ENCODE measurements around the gene KLHDC2.
"Not testable (repeated sequence)": the region's sequence is repeated elsewhere in the genome, so short reads cannot be mapped to it uniquely, and the experiment has no call there.

Gene KLHDC2

DNA sequence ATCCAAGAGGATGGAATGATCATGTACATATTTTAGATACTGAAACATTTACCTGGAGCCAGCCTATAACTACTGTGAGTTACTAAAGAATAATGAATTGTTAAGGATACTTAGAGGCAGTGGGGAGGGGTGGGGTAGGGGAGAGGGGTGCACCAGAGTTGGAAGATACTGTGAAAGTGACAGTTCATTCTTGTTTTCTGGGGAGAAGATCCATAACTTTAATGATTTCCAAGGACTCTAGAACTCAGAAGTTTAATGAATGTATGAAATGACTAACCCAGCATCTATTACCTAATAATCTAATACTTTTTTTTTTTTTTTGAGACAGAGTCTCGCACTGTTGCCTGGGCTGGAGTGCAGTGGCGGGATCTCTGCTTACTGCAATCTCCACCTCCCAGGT is 10.5 kb downstream of the KLHDC2 start:
- DNase-seq (ENCODE audit: low read depth) = no peak

DNA sequence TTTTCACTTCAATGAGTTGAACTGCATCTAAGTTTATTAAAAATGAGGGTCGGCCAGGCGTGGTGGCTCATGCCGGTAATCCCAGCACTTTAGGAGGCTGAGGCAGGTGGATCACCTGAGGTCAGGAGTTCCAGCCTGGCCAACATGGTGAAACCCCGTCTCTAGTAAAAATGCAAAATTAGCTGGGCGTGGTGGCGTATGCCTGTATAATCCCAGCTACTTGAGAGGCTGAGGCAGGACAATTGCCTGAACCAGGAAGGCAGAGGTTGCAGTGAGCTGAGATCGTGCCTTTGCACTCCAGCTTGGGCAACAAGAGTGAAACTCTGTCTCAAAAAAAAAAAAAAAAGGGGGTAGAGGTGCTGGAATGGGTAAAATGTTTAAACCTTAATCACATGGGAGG is 13.1 kb downstream of the KLHDC2 start:
- DNase-seq (ENCODE audit: low read depth) = not testable (repeated sequence)

DNA sequence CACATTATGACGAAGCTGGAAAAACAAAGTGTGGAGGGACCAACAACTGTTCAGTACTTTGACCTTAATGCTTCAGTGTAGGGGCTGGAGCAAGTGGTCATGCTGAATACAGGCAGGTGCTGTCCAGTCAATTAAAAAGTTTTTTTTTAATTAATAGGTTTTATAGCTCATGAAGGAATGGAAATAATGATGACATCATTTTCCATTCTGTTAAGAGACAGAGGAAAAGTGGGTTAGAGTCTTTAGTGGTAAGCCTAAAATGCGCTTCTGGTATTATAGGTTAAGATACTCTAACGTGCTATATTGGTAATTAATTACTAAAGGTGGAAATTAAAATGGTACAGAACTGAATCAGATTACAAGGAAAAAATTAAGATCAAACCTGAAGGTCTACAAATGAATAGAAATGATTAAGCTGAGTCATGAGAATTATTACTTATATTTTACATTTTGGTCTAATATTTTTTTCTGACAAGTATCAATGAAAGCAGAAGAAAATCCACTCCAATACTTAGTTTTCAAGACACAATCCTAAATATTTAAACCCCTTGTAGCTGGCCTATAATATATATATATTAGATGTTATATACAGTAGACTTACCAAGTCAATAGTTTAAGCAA is 15.6 kb downstream of the KLHDC2 start:
- no peak for DNase-seq (ENCODE audit: low read depth)

DNA sequence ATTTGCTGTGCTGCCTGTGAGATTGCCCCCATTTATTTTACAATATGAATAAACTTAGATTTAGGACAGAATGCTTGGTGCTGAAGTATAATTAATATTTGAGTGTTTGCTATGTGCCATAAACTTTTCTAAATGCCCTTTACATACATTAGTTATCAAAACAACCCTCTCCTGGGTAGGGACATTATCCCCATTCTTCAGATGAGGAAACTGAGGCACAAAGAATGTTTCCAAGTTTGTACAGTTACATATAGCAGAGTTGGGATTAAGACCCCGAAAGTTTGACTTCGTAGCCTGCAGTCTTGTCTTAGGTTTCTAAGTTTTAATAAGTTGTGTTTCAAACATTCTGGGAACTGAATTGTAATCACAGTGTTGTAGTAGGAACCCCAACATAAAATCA is 18.4 kb downstream of the KLHDC2 start:
- no peak for DNase-seq (ENCODE audit: low read depth)

DNA sequence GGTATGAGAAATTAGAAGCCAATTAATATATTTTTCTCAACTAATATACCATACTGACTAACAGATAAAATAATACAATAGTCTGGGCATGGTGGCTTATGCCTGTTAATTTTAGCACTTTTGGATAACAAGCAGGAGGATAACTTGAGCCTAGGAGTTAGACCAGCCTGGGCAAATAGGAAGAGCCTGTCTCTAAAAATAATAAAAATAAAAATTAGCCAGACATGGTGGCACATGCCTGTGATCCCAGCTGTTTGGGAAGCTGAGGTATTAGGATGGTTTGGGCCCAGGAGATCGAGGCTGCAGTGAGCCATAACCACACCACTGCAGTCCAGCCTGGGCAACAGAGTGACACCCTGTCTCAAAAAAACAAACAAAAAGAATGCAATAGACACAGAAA is 24.7 kb downstream of the KLHDC2 start:
- DNase-seq (ENCODE audit: low read depth) = no peak

DNA sequence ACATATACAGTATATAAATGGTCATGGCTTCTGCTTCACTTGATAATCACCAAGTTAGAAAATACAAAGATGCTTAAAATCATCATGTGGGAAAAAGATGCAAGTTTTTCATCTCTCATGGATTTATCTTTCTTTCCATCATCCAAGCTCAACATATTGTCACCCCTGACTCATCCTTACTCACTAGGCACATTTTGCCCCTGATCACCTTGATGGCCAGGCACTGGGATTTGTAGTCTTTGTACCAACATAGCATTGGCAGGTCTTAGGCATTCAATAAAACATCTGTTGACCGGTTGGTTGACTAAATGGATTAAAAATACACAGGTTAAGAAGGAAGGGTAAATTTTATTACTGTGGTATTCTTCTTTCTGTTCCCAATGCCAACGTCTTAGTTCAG is 28.1 kb downstream of the KLHDC2 start:
- no peak for DNase-seq (ENCODE audit: low read depth)

DNA sequence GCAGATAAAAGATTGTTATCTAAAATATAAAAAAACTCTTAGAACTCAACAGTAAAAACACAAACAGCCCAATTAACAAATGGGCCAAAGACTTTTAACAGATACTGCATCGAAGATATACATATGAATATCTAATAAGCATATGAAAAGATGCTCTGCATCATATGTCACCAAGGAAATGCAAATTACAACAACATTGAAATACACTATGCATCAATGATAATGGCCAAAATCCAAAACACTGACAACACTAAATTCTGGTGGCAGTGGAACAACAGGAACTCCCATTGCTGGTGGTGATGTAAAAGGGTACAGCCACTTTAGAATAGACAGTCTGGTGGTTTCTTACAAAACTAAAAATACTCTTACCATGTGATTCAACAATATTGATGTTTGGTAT is 40.8 kb downstream of the KLHDC2 start:
- no peak for DNase-seq (ENCODE audit: low read depth)

DNA sequence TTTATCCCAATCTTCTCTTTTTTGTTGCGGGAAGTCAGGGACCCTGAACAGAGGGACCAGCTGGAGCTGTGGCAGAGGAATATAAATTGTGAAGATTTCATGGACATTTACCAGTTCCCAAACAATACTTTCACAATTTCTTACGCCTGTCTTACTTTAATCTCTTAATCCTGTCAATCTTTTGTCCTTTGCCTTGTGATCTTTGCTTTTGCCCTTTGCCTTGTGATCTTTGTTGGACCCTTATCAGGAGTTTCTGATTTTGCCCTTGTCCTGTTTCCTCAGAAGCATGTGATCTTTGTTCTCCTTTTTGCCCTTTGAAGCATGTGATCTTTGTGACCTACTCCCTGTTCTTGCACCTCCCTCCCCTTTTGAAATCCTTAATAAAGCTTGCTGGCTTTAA is 48.2 kb downstream of the KLHDC2 start:
- DNase-seq (ENCODE audit: low read depth) = not testable (repeated sequence)

DNA sequence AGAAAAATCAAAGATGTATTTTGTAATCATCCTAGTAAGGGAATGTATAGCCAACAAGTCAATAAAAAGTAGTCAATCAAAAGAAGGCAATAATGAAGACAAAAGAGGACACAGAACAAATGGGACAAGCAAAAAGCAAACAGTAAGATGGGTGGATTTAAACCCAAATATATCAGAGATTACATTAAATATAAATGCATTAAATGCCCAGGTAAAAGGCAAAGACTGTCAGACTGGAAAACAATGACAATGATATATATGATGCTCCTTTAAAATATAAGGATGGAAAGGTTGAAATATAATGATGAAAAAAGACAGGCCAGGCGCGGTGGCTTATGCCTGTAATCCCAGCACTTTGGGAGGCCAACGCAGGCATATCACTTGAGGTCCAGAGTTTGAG is 48.9 kb downstream of the KLHDC2 start:
- DNase-seq (ENCODE audit: low read depth) = no peak

DNA sequence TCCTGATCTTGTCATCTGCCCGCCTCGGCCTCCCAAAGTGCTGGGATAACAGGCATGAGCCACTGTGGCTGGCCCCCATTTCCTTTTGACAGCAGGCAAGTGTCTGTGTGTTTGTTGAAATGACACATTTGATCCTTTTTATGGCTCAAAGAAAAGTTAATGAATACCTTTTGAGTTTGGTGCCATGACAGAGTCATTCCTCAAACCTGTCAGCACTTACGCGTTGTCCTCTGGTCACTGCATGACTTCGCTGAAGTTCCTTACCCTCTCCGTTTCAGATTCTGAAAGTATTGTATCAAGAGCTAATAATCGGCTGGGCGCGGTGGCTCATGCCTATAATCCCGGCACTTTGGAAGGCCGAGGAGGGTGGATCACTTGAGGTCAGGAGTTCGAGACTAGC is 52.2 kb downstream of the KLHDC2 start:
- no peak for DNase-seq (ENCODE audit: low read depth)

DNA sequence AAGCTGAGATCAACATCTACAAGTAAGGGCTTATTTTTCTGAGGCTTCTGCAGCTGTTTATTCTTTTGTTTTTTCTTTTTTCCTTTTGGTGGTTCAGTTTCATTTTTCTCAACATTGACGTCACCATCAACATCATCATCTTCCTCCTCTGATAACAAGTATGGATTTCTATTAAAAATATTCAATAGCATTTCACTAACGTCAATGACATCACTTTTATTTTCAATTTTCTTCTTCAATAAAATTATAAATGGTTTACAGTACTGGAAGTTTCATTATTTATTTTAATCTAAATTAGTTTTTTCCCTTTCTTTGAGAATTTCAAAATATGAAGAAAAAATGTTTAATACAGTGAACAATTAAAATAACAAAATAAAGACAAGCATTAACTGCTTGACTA is 60.7 kb downstream of the KLHDC2 start:
- no peak for DNase-seq (ENCODE audit: low read depth)

All from stimulated activated CD8-positive, alpha-beta memory T cell treated with anti-CD3 and anti-CD28 coated beads, Interleukin-12 subunit alpha, Interleukin-12 subunit beta, amount 100 ng/mL, for 1 hour (primary cell).